Adipose tissue (tissue), 3 donors: ENCODE results near the gene ALPG. TPM values are rescaled to one million over a fixed set of nuclear protein-coding genes. Genes with fewer than 3 reads are reported as not detected.

Experiments used
- polyA plus RNA-seq, 3 donors: library from polyadenylated mRNA; stranded (reverse); fragments of 200-250 nt; gene quantifications; one replicate each; pipeline ENCODE4 v1.2.3, GENCODE V29; 2013
- donor health status: healthy with polysubstance abuse.
- donor health status: Bipolar disorder and iron deficiency.
- donor health status: healthy.

The ALPG gene
- polyA plus RNA-seq, 3 donors, result not detected

Other genes starting within 250 kb of the ALPG start
- not detected for gene ALPP, start 28.1 kb upstream of the ALPG start, polyA plus RNA-seq
- gene ALPI, start 49.3 kb downstream of the ALPG start, polyA plus RNA-seq, result under 1 TPM in 2 of 3 donors, not detected in 1; 0.02 to 0.03 TPM
- gene ECEL1, start 81.0 kb downstream of the ALPG start, polyA plus RNA-seq, result 1 to 10 TPM in 1 of 3 donors, under 1 TPM in 2; 0.56 to 1.3 (median 0.68) TPM
- gene PRSS56, start 113.5 kb downstream of the ALPG start, polyA plus RNA-seq, result not detected
- under 1 TPM in 1 of 3 donors, not detected in 2; 0.03 TPM for gene CHRND, start 119.3 kb downstream of the ALPG start, polyA plus RNA-seq
- gene CHRNG, start 132.8 kb downstream of the ALPG start, polyA plus RNA-seq, result not detected
- 1 to 10 TPM; 1.2 to 1.4 (median 1.3) TPM for gene TIGD1, start 143.7 kb downstream of the ALPG start, polyA plus RNA-seq
- 10 to 100 TPM; 42.4 to 60.2 (median 44.0) TPM for gene EIF4E2, start 143.8 kb downstream of the ALPG start, polyA plus RNA-seq
- gene EFHD1, start 226.8 kb downstream of the ALPG start, polyA plus RNA-seq, result 10 to 100 TPM in 2 of 3 donors, 1 to 10 TPM in 1; 2.6 to 59.5 (median 18.9) TPM